ENCODE measurements around the gene TRPM4. TPM values are rescaled to one million over a fixed set of nuclear protein-coding genes. Genes with fewer than 3 reads are reported as not detected.

TRPM4 gene
- total RNA-seq, 1 experiment from 2014 or later, result 30.0 TPM

DNA sequence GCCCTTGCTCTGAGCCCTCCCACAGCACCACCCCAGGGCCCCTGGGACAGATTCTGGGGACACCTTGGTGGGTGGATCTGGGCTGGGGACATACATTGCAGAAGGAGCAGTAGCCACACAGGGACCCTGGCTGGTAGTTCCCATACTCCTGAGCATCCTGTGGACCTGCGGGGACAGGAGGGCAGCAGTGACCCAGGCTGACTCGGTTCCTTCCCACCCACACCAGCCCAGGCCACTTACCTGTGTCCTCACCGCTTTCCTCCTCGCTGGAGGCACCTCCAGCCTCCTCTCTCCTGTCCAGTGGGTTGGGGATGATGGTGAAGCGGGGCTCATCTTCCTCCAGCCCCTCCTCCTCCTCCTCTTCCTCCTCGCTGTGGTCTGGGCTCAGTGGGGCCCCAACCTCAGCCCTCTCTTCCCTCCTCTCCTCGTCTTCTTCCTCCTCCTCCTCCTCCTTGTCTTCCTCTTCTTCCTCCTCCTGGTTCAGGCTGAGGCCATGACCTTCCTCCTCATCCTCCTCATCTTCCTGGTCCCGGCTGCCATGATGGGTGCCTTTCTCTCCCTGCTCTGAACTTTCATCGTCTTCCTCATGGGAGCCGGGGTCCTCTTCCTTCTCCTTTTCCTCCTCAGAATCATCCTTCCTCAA lies 4.3 kb upstream of the TRPM4 start:
- no peaks in the 10 kb centered on the region for H3F3A ChIP-seq (ENCODE audit: low read length, unreplicated experiment)
- no peaks in the 10 kb centered on the region for H3K9me2 ChIP-seq (replicated peaks; ENCODE audit: low read length)
- CTCF ChIA-PET, result no interaction called here
- H3K79me2 ChIP-seq (ENCODE audit: low read length), result peaks cover 6% of the 10 kb centered on the region
- H3K4me1 ChIP-seq (ENCODE audit: insufficient read depth, low read length), result peaks cover 31% of the 10 kb centered on the region
- no peaks in the 10 kb centered on the region for H4K20me1 ChIP-seq (ENCODE audit: low read length)
- H3K27ac ChIP-seq (ENCODE audit: low read length), result no peak overlapping the region
- ATAC-seq (no peak), DNase-seq (no peak)
- intact Hi-C loops (cut with micrococcal nuclease), result no loop called here
- no peak overlapping the region for H2AFZ ChIP-seq (ENCODE audit: low read length)
- H3K4me3 ChIP-seq (ENCODE audit: low read length), result no peak overlapping the region
- TF ChIP-seq EZH2phosphoT487 (IDR thresholded peaks at IDR 0.05; ENCODE audit: borderline replicate concordance, low read length) (no peak), EZH2 (IDR thresholded peaks at IDR 0.05; ENCODE audit: low read length, unreplicated experiment) (no peak)
- TF ChIP-seq, protein P1, sequence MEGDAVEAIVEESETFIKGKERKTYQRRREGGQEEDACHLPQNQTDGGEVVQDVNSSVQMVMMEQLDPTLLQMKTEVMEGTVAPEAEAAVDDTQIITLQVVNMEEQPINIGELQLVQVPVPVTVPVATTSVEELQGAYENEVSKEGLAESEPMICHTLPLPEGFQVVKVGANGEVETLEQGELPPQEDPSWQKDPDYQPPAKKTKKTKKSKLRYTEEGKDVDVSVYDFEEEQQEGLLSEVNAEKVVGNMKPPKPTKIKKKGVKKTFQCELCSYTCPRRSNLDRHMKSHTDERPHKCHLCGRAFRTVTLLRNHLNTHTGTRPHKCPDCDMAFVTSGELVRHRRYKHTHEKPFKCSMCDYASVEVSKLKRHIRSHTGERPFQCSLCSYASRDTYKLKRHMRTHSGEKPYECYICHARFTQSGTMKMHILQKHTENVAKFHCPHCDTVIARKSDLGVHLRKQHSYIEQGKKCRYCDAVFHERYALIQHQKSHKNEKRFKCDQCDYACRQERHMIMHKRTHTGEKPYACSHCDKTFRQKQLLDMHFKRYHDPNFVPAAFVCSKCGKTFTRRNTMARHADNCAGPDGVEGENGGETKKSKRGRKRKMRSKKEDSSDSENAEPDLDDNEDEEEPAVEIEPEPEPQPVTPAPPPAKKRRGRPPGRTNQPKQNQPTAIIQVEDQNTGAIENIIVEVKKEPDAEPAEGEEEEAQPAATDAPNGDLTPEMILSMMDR (conservative IDR thresholded peaks at IDR 0.05; ENCODE audit: low read depth, low read length), result no peak
- H3K36me3 ChIP-seq (ENCODE audit: low read depth, low read length), result no peaks in the 10 kb centered on the region
- H3K9me3 ChIP-seq (ENCODE audit: low read length), result no peaks in the 10 kb centered on the region
- no peak overlapping the region for H3K4me2 ChIP-seq (ENCODE audit: low read length)
- POLR2A ChIA-PET (ENCODE audit: unreplicated experiment), result no interaction called here
- no peaks in the 10 kb centered on the region for H3K27me3 ChIP-seq (ENCODE audit: low read length)
- BruUV-seq (replicated peaks), result no TSS peak
- H3K9ac ChIP-seq (ENCODE audit: low read length), result no peak overlapping the region

DNA sequence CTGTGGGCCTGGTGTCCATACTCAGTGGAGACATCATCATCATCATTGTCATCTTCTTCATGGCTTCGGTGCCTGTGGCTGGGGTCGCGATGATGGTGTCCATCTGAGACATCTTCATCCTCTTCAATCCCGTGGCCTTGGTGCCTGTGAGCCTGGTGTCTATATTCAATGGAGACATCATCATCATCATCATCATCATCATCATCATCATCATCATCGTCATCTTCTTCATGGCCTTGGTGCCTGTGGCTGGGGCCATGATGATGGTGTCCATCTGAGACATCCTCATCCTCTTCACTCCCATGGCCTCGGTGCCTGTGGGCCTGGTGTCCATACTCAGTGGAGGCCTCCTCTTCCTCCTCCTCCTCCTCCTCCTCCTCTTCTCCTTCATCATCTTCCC lies 3.3 kb upstream of the TRPM4 start:
- no peaks in the 10 kb centered on the region for H3K9me2 ChIP-seq (replicated peaks; ENCODE audit: low read length)
- intact Hi-C loops (cut with micrococcal nuclease), result no loop called here
- ATAC-seq, result no peak
- H3K9me3 ChIP-seq (ENCODE audit: low read length), result no peaks in the 10 kb centered on the region
- H3K9ac ChIP-seq (ENCODE audit: low read length), result no peak overlapping the region
- H3K4me2 ChIP-seq (ENCODE audit: low read length), result no peak overlapping the region
- BruUV-seq (replicated peaks), result no TSS peak
- H3K4me1 ChIP-seq (ENCODE audit: insufficient read depth, low read length), result peaks cover 28% of the 10 kb centered on the region
- no peaks in the 10 kb centered on the region for H3F3A ChIP-seq (ENCODE audit: low read length, unreplicated experiment)
- H3K4me3 ChIP-seq (ENCODE audit: low read length), result no peak overlapping the region
- TF ChIP-seq, protein P1 (conservative IDR thresholded peaks at IDR 0.05; ENCODE audit: low read depth, low read length), result no peak
- TF ChIP-seq EZH2phosphoT487 (IDR thresholded peaks at IDR 0.05; ENCODE audit: borderline replicate concordance, low read length) (no peak), EZH2 (IDR thresholded peaks at IDR 0.05; ENCODE audit: low read length, unreplicated experiment) (no peak)
- ChIA-PET POLR2A (ENCODE audit: unreplicated experiment) (no interaction called here), CTCF (no interaction called here)
- H4K20me1 ChIP-seq (ENCODE audit: low read length), result no peaks in the 10 kb centered on the region
- H3K27me3 ChIP-seq (ENCODE audit: low read length), result no peaks in the 10 kb centered on the region
- no peaks in the 10 kb centered on the region for H3K36me3 ChIP-seq (ENCODE audit: low read depth, low read length)
- peaks cover 12% of the 10 kb centered on the region for H3K79me2 ChIP-seq (ENCODE audit: low read length)
- no peak overlapping the region for H3K27ac ChIP-seq (ENCODE audit: low read length)
- H2AFZ ChIP-seq (ENCODE audit: low read length), result no peak overlapping the region
- DNase-seq, result no peak

DNA sequence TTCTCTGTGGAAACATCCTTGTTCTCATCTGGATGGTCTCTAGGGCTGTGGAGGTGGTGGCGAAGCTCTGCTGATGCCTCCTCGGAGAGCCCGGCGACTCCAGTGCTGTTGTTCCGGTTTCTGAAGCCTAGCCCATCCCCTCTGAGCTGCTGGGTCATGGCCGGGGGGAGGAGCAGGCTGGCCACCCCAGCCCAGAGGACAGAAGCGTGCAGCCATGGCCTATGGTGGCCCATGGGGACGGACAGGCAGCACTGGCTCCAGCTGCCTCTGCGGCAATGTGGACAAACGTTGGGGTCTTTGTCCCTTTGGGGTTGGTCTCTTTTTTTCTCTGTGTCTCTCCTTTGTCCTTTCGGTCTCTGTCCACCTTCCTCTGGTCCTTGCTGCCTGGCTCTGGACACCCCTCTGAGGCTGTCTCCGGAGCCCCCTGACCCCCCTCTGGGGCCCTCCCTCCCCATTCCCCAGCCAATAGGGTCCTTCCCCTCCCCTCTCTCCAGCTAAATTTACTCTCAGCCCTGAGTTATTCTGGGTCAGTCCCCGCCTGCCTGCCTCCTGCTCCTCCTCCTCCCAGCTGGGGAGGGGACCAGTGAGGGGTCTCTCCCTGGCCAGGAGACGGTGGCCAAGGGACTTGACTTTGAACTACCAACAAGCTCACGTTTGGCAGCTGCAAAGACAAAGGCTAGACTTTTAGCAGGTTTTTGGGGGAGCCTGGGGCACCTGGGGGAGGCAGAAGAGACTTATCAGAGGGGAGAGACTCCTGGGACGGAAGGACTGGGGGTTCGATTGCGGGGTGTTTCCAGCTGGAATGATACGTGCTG lies 2.4 kb upstream of the TRPM4 start, which contains the start of gene HRC:
HRC (minus strand) TSS at position 392 of the 815 bp plus-strand sequence; CDS start at position 233, 159 bp downstream.
- no peaks in the 10 kb centered on the region for H3F3A ChIP-seq (ENCODE audit: low read length, unreplicated experiment)
- H4K20me1 ChIP-seq (ENCODE audit: low read length), result no peaks in the 10 kb centered on the region
- no peak for ATAC-seq
- H3K9ac ChIP-seq (ENCODE audit: low read length), result no peak within 1 kb of the TSS
- peaks cover 12% of the 10 kb centered on the region for H3K79me2 ChIP-seq (ENCODE audit: low read length)
- CTCF ChIA-PET, result interaction anchor here (0.7 kb wide), 1 partner anchor 162 kb away, joined by 4 read pairs; the partner anchor contains the start of genes GYS1 and RUVBL2
- no peaks in the 10 kb centered on the region for H3K9me3 ChIP-seq (ENCODE audit: low read length)
- peaks cover 21% of the 10 kb centered on the region for H3K4me1 ChIP-seq (ENCODE audit: insufficient read depth, low read length)
- no peak for DNase-seq
- no peak within 1 kb of the TSS for H3K4me2 ChIP-seq (ENCODE audit: low read length)
- no TSS peak for BruUV-seq (replicated peaks)
- no peaks in the 10 kb centered on the region for H3K36me3 ChIP-seq (ENCODE audit: low read depth, low read length)
- H3K9me2 ChIP-seq (replicated peaks; ENCODE audit: low read length), result no peaks in the 10 kb centered on the region
- intact Hi-C loops (cut with micrococcal nuclease), result no loop called here
- no peak within 1 kb of the TSS for H3K4me3 ChIP-seq (ENCODE audit: low read length)
- no peak within 1 kb of the TSS for H3K27ac ChIP-seq (ENCODE audit: low read length)
- no peak within 1 kb of the TSS for H2AFZ ChIP-seq (ENCODE audit: low read length)
- POLR2A ChIA-PET (ENCODE audit: unreplicated experiment), result no interaction called here
- H3K27me3 ChIP-seq (ENCODE audit: low read length), result no peaks in the 10 kb centered on the region
- TF ChIP-seq EZH2 (IDR thresholded peaks at IDR 0.05; ENCODE audit: low read length, unreplicated experiment) (no peak), EZH2phosphoT487 (IDR thresholded peaks at IDR 0.05; ENCODE audit: borderline replicate concordance, low read length) (no peak)
- TF ChIP-seq, protein P1 (conservative IDR thresholded peaks at IDR 0.05; ENCODE audit: low read depth, low read length), result no peak

Measured in PC-3 (cell line).